ENCODE measurements around the gene GH2.
"Not testable (repeated sequence)": the region's sequence is repeated elsewhere in the genome, so short reads cannot be mapped to it uniquely, and the experiment has no call there.

GH2 gene

DNA sequence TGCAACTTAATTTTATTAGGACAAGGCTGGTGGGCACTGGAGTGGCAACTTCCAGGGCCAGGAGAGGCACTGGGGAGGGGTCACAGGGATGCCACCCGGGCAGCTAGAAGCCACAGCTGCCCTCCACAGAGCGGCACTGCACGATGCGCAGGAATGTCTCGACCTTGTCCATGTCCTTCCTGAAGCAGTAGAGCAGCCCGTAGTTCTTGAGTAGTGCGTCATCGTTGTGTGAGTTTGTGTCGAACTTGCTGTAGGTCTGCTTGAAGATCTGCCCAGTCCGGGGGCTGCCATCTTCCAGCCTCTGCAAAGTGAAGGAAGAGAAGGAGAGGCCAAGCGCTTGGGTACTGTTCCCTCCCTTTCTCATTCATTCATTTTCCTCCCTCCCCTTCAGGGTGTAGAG is 35.5 kb upstream of the GH2 start:
- H3K4me3 ChIP-seq (ENCODE audit: low read length in 2 of 2); H3K4me1 ChIP-seq (ENCODE audit: control insufficient read depth in 2 of 2, insufficient read depth in 1 of 2, low read depth in 1 of 2, low read length in 2 of 2); H4K91ac ChIP-seq (ENCODE audit: low read depth, low read length, poor library complexity); H3K14ac ChIP-seq (ENCODE audit: low read length); H2BK120ac ChIP-seq (ENCODE audit: low read depth, low read length); H3K27me3 ChIP-seq (ENCODE audit: control insufficient read depth in 3 of 3, insufficient read depth in 3 of 3, low read depth in 1 of 3, low read length in 3 of 3); H3K4me2 ChIP-seq (ENCODE audit: insufficient read depth, low read length, poor library complexity, severe bottlenecking); H2BK12ac ChIP-seq (ENCODE audit: low read length); H3K9ac ChIP-seq (ENCODE audit: low read depth, low read length, poor library complexity); H3K36me3 ChIP-seq (replicated peaks in 1 of 2; ENCODE audit: control insufficient read depth in 2 of 2, insufficient read depth in 2 of 2, low read length in 2 of 2); H3K18ac ChIP-seq (ENCODE audit: low read length); H2AFZ ChIP-seq (ENCODE audit: low read length); H3K23ac ChIP-seq (ENCODE audit: low read depth, low read length, poor library complexity); H4K8ac ChIP-seq (ENCODE audit: low read depth, low read length); H3K27ac ChIP-seq (replicated peaks; ENCODE audit: low read length); H3K9me3 ChIP-seq (replicated peaks in 1 of 2; ENCODE audit: control insufficient read depth in 2 of 2, insufficient read depth in 1 of 2, low read depth in 1 of 2, low read length in 2 of 2); H3K79me1 ChIP-seq (ENCODE audit: low read depth, low read length); H2BK15ac ChIP-seq (ENCODE audit: low read length); H2AK5ac ChIP-seq (ENCODE audit: low read depth, low read length); H3K4ac ChIP-seq (ENCODE audit: low read length); H2BK5ac ChIP-seq (ENCODE audit: low read length); DNase-seq (ENCODE audit: low spot score): not testable (repeated sequence)
- WGBS, 2 donors (ENCODE audit: extremely low coverage in 2 of 2, insufficient read length in 2 of 2, insufficient replicate concordance in 1 of 2) = no CpG with 5 or more reads among the region's 11 CpGs

GRCh38 chr17:63916566-63917185 is 34.9 kb upstream of the GH2 start:
- Histone ChIP-seq H3K4me3 (ENCODE audit: low read length in 2 of 2) (no peak overlapping the region), H3K9ac (ENCODE audit: low read depth, low read length, poor library complexity) (no peak overlapping the region), H2BK120ac (ENCODE audit: low read depth, low read length) (no peak overlapping the region), H4K91ac (ENCODE audit: low read depth, low read length, poor library complexity) (no peak overlapping the region), H2BK5ac (ENCODE audit: low read length) (no peak overlapping the region), H3K79me1 (ENCODE audit: low read depth, low read length) (no peaks in the 10 kb centered on the region), H3K36me3 (replicated peaks in 1 of 2; ENCODE audit: control insufficient read depth in 2 of 2, insufficient read depth in 2 of 2, low read length in 2 of 2) (no peaks in the 10 kb centered on the region), H2AFZ (ENCODE audit: low read length) (no peak overlapping the region), H2BK12ac (ENCODE audit: low read length) (no peak overlapping the region), H3K27me3 (ENCODE audit: control insufficient read depth in 3 of 3, insufficient read depth in 3 of 3, low read depth in 1 of 3, low read length in 3 of 3) (no peaks in the 10 kb centered on the region), H2BK15ac (ENCODE audit: low read length) (no peak overlapping the region), H3K27ac (replicated peaks; ENCODE audit: low read length) (no peak overlapping the region), H3K4me2 (ENCODE audit: insufficient read depth, low read length, poor library complexity, severe bottlenecking) (no peak overlapping the region), H3K4ac (ENCODE audit: low read length) (no peak overlapping the region), H4K8ac (ENCODE audit: low read depth, low read length) (no peak overlapping the region), H2AK5ac (ENCODE audit: low read depth, low read length) (no peak overlapping the region), H3K23ac (ENCODE audit: low read depth, low read length, poor library complexity) (no peak overlapping the region), H3K14ac (ENCODE audit: low read length) (no peak overlapping the region), H3K9me3 (replicated peaks in 1 of 2; ENCODE audit: control insufficient read depth in 2 of 2, insufficient read depth in 1 of 2, low read depth in 1 of 2, low read length in 2 of 2) (no peaks in the 10 kb centered on the region), H3K18ac (ENCODE audit: low read length) (peak overlapping the region; percentile 28), H3K4me1 (ENCODE audit: control insufficient read depth in 2 of 2, insufficient read depth in 1 of 2, low read depth in 1 of 2, low read length in 2 of 2) (peaks cover 0 to 3% of the 10 kb centered on the region in 2 donors)
- WGBS, 2 donors (ENCODE audit: extremely low coverage in 2 of 2, insufficient read length in 2 of 2, insufficient replicate concordance in 1 of 2) = no CpG with 5 or more reads among the region's 12 CpGs
- DNase-seq (ENCODE audit: low spot score) = no peak

DNA sequence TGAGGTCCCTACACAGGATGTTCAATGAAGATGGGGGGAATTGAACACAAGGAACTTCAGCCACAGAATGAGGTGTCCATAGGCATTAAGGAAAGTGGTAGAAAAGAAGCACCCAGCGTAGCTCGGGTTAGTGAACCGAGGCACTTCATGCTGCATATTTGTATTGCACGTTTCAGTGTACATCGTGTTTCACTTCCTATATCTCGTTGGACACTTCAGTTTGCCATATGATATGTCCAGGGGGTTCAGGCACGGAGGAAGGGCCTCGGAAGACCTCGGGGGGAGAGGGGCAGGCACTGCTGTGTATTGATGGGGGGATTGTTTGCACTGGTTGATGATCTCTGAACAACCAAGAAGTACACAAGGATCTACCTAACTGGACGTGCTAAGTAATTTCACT is 34.0 kb upstream of the GH2 start:
- not testable (repeated sequence) for H3K14ac ChIP-seq (ENCODE audit: low read length); H3K4me3 ChIP-seq (ENCODE audit: low read length in 2 of 2); H2BK120ac ChIP-seq (ENCODE audit: low read depth, low read length)

DNA sequence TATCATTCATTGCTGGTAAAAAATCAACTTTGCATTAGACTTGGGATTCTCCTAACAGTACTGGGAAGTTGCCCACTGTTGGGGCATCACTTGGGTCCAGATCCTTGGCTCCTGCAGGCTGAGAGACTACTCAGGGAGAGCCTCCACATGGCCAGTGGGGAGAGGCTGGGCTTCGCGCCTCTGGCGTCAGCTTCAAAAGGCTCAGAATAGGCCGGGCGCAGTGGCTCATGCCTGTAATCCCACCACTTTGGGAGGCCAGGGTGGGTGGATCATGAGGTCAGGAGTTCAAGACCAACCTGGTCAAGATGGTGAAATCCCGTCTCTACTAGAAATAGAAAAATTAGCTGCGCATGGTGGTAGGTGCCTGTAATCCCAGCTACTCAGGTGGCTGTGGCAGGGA is 32.7 kb upstream of the GH2 start:
- no peak overlapping the region for H3K27ac ChIP-seq (replicated peaks; ENCODE audit: low read length)
- no peak overlapping the region for H2BK5ac ChIP-seq (ENCODE audit: low read length)
- no peak for DNase-seq (ENCODE audit: low spot score)
- no peak overlapping the region for H2AFZ ChIP-seq (ENCODE audit: low read length)
- H3K9me3 ChIP-seq (replicated peaks in 1 of 2; ENCODE audit: control insufficient read depth in 2 of 2, insufficient read depth in 1 of 2, low read depth in 1 of 2, low read length in 2 of 2) = no peaks in the 10 kb centered on the region
- peaks cover 0 to 3% of the 10 kb centered on the region in 2 donors for H3K4me1 ChIP-seq (ENCODE audit: control insufficient read depth in 2 of 2, insufficient read depth in 1 of 2, low read depth in 1 of 2, low read length in 2 of 2)
- H3K9ac ChIP-seq (ENCODE audit: low read depth, low read length, poor library complexity) = no peak overlapping the region
- H3K14ac ChIP-seq (ENCODE audit: low read length) = no peak overlapping the region
- no peak overlapping the region for H3K4me2 ChIP-seq (ENCODE audit: insufficient read depth, low read length, poor library complexity, severe bottlenecking)
- H2AK5ac ChIP-seq (ENCODE audit: low read depth, low read length) = no peak overlapping the region
- H3K23ac ChIP-seq (ENCODE audit: low read depth, low read length, poor library complexity) = no peak overlapping the region
- no peak overlapping the region for H3K18ac ChIP-seq (ENCODE audit: low read length)
- no CpG with 5 or more reads among the region's 7 CpGs for WGBS, 2 donors (ENCODE audit: extremely low coverage in 2 of 2, insufficient read length in 2 of 2, insufficient replicate concordance in 1 of 2)
- H3K4ac ChIP-seq (ENCODE audit: low read length) = no peak overlapping the region
- no peak overlapping the region for H4K91ac ChIP-seq (ENCODE audit: low read depth, low read length, poor library complexity)
- H3K4me3 ChIP-seq (ENCODE audit: low read length in 2 of 2) = no peak overlapping the region
- no peaks in the 10 kb centered on the region for H3K79me1 ChIP-seq (ENCODE audit: low read depth, low read length)
- H2BK15ac ChIP-seq (ENCODE audit: low read length) = no peak overlapping the region
- no peaks in the 10 kb centered on the region for H3K27me3 ChIP-seq (ENCODE audit: control insufficient read depth in 3 of 3, insufficient read depth in 3 of 3, low read depth in 1 of 3, low read length in 3 of 3)
- no peak overlapping the region for H2BK120ac ChIP-seq (ENCODE audit: low read depth, low read length)
- H3K36me3 ChIP-seq (replicated peaks in 1 of 2; ENCODE audit: control insufficient read depth in 2 of 2, insufficient read depth in 2 of 2, low read length in 2 of 2) = no peaks in the 10 kb centered on the region
- H2BK12ac ChIP-seq (ENCODE audit: low read length) = no peak overlapping the region
- H4K8ac ChIP-seq (ENCODE audit: low read depth, low read length) = no peak overlapping the region

More for the DNA sequence above, 34.0 kb upstream of the GH2 start:
- not testable (repeated sequence) for H4K8ac ChIP-seq (ENCODE audit: low read depth, low read length); H2BK12ac ChIP-seq (ENCODE audit: low read length); H3K23ac ChIP-seq (ENCODE audit: low read depth, low read length, poor library complexity); H3K27me3 ChIP-seq (ENCODE audit: control insufficient read depth in 3 of 3, insufficient read depth in 3 of 3, low read depth in 1 of 3, low read length in 3 of 3); H3K18ac ChIP-seq (ENCODE audit: low read length); H2BK15ac ChIP-seq (ENCODE audit: low read length); DNase-seq (ENCODE audit: low spot score); H3K79me1 ChIP-seq (ENCODE audit: low read depth, low read length); H3K4ac ChIP-seq (ENCODE audit: low read length); H3K9me3 ChIP-seq (replicated peaks in 1 of 2; ENCODE audit: control insufficient read depth in 2 of 2, insufficient read depth in 1 of 2, low read depth in 1 of 2, low read length in 2 of 2); H2BK5ac ChIP-seq (ENCODE audit: low read length); H2AFZ ChIP-seq (ENCODE audit: low read length); H2AK5ac ChIP-seq (ENCODE audit: low read depth, low read length); H4K91ac ChIP-seq (ENCODE audit: low read depth, low read length, poor library complexity); H3K9ac ChIP-seq (ENCODE audit: low read depth, low read length, poor library complexity); H3K4me2 ChIP-seq (ENCODE audit: insufficient read depth, low read length, poor library complexity, severe bottlenecking); H3K27ac ChIP-seq (replicated peaks; ENCODE audit: low read length); H3K4me1 ChIP-seq (ENCODE audit: control insufficient read depth in 2 of 2, insufficient read depth in 1 of 2, low read depth in 1 of 2, low read length in 2 of 2); H3K36me3 ChIP-seq (replicated peaks in 1 of 2; ENCODE audit: control insufficient read depth in 2 of 2, insufficient read depth in 2 of 2, low read length in 2 of 2)
- WGBS, 2 donors (ENCODE audit: extremely low coverage in 2 of 2, insufficient read length in 2 of 2, insufficient replicate concordance in 1 of 2) = no CpG with 5 or more reads among the region's 10 CpGs
